GM19438 (cell line): ENCODE results near the gene HDHD3.
"Not testable (repeated sequence)": the region's sequence is repeated elsewhere in the genome, so short reads cannot be mapped to it uniquely, and the experiment has no call there.

Experiments
- ATAC-seq: cut with Tn5 transposase; IDR thresholded peaks from one replicate; pipeline ENCODE4 v1.9.1; 2021; ENCODE audit warnings: low read depth; ENCODE audit not compliant: unreplicated experiment

The HDHD3 gene

DNA sequence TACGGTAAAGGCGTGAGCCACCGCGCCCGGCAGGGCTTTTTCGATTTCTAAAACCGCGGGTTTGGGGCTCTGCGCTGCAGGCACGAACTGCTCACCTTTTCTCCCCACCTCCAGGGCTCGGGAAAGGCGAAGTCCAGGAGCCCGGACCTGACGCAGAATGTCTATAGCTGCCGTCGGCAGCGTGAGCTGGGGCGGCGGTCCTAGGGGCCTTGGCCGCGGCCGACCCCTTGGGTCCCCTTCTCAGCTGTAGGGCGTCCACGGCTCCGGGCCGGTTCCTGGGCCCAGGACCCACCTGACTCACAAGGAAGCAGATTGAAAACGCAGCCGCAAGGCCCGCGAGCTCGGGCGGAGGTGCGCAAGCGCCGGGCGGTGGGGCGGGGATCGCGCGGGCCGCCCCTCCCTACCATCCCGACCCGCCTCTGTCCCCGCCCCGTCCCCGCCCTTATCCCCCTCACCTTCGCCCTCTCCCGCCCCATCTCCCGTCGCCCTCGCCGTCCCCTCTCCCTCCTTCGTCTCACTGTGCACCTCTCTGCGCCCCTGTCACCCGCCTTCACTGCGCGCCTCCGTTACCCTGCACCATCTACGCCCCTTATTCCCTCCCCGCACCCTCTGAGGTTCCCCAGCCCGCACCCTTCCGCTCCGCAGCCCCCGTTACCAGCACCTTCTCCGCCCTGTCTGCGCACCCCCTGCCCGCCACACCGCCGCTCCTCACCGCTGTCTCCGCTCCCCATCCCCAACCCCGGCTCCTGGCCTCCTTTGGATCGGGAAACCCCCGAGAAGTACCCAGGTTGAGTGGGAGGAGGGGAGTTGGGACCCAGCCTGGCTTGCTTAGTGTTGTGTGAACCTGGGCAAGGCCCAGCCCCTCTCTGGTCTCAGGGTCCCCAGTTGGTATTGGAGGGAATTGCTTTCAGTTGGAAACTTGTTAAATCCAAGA lies at the start of gene HDHD3:
HDHD3 (minus strand) TSS at position 353 of the 934 bp plus-strand sequence. CDS start 2,632 bp downstream, outside the sequence.
- ATAC-seq = peak; percentile 73

GRCh38 chr9:113425072-113425471 lies 48.3 kb upstream of the HDHD3 start:
- no peak for ATAC-seq

DNA sequence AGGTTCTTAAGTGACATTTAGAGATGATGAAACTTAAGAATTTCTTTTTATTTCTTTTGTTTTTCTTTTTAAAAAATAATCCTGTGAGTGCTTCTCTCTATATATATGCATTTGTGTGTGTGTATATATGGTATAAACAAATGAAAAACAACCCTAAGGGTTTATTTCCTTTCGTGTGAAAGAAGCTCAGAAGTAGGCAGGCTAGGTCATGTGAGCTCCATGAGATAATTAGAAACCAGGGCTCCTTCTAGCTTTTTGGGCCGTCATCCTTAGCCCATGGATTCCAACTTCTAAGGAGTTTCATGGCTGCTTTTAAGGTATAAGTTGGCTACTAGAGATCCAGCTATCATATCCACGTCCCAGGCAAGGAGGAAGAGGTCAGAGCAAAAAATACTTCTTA lies 44.9 kb upstream of the HDHD3 start:
- ATAC-seq = no peak

- ATAC-seq = no peak
These were observed 40.6 kb upstream of the HDHD3 start for GRCh38 chr9:113417370-113417769.

- peak; percentile 96 for ATAC-seq
These were observed 39.4 kb upstream of the HDHD3 start for GRCh38 chr9:113416149-113416721.

DNA sequence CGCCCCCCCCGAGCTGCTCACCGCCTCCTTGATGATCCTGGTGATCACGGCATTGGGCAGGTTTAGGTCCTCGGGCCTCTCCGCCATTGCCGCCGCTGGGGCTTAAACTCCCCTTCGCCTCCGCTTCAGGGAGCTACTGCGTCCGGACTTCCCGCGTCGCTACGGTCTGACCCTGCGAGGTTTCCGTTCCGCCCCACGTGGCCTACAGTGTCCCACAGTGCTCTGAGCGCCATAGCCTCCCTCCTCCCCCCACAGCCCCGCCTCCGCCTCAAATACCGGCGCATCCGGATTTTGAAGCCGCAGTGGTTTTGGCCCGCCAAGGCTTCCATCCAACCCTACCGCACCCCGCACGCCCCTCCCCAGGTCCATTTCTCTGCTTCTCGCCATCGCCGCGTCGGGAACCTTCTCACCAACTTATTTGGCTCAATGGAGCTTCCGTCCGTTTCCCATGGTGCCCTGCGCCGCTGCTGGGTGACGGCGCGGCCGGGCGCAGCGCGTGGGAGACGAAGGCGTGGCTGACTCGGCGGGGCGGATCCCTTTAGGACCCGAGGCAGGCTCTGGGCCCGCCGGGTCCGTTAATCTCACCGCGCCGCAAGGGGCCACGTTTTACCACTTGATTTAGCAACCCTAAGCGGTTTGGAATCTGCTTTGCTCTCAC lies 33.5 kb upstream of the HDHD3 start, which contains the start of the genes C9orf43 and POLE3:
C9orf43 (plus strand) TSS at position 541 of the 658 bp plus-strand sequence. CDS start 2,747 bp downstream, outside the sequence.
POLE3 (minus strand) TSS at position 469 of the 658 bp plus-strand sequence; CDS start at position 87, 382 bp downstream.
- ATAC-seq = peak; percentile 88

GRCh38 chr9:113409883-113410206 lies 33.1 kb upstream of the HDHD3 start:
- peak; percentile 14 for ATAC-seq

- no peak for ATAC-seq
These were observed 32.7 kb upstream of the HDHD3 start for GRCh38 chr9:113409481-113409880.

DNA sequence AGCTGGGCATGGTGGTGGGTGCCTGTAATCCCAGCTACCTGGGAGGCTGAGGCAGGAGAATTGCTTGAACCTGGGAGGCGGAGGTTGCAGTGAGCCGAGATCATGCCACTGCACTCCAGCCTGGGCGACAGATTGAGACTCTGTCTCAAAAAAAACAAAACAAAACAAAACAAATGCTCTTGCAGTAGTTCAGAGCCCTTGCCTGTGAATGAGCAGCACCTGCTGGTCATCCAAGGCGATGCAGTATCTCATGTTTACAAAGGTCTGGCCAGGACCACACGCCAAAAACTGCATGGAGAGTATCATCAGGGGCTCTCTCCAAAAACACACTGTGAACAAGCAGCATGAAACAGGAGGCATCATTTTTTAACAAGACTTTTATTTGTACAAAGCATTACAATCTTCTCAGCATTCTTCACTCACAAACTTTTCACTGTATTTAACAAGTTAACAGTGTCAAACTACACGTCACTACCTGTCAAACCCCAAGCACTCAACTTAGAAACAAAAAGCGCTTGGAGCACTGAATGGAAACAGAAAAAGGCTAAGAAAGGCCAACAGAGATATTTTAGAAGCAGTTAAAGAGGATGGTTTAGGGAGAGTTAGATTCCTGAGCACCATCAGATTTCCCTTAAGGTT lies 30.2 kb upstream of the HDHD3 start:
- peak; percentile 31 for ATAC-seq

GRCh38 chr9:113406353-113406752 lies 29.6 kb upstream of the HDHD3 start:
- ATAC-seq = not testable (repeated sequence)

GRCh38 chr9:113403646-113404045 lies 26.9 kb upstream of the HDHD3 start:
- ATAC-seq = no peak

DNA sequence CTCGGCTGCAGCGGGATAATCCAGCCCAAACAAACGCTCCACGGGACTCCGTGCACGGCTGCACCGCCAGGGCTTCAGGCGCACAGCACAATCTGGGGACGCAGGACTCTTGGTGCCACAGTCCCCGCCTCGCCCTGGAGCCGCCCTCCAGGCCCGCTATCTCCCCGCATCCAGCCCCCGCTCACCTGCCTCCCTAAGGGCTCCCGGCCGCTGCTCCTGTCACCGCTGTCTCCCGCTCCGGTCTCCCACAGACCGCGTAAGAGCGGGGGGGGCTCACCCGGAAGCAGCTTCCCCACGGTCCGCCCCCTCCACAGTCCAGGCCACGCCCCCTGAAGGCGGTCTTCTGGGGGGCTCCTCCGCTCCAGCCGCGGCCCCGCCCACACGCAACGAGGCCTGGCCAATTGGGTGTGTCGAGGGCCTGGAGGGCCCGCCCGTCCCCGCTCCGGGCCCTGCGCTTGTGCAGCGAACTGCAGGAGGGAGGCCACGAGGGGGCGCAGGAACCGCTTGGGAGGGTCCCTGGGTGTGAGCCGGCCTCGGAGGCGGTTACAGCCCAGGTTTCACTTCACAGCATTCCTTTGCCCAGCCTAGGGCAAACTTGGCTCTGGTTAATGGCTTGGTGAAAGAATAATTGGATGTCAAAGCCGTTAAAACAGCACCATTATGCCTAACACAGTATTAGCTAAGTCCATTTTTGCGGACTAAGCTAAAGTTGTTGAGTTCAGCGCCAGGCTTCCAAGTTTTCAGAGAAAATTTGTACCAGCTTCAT lies 24.4 kb upstream of the HDHD3 start, which contains the start of gene ALAD:
ALAD (minus strand) TSS at position 258 of the 766 bp plus-strand sequence. CDS start 7,725 bp downstream, outside the sequence.
- peak; percentile 98 for ATAC-seq

DNA sequence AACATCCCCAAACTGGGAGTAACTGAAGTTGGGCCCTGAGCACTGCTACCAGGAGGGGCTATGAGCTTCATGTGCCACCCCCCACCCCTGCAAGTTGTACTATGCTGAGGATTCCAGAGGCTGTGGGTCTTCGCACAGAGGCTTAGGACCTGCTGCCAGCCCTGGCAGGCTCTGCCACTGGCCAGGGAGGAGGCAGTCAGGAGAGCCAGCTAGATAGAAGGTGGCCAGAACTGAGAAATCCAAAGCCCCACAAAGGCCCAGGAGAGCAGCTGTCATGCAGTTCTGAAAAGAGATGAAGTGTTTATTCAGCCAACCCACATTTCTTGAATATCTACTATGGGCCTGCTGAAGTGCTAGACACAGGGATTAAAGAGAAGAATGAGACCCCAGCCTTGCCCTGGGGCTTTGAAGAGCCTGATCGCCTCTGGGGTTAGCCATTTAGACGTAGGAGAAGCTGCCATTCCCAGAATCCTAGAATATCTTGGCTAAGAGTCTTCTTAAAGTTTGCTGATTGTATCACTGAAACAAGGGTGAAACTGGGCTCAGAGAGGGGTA lies 22.9 kb upstream of the HDHD3 start:
- no peak for ATAC-seq

DNA sequence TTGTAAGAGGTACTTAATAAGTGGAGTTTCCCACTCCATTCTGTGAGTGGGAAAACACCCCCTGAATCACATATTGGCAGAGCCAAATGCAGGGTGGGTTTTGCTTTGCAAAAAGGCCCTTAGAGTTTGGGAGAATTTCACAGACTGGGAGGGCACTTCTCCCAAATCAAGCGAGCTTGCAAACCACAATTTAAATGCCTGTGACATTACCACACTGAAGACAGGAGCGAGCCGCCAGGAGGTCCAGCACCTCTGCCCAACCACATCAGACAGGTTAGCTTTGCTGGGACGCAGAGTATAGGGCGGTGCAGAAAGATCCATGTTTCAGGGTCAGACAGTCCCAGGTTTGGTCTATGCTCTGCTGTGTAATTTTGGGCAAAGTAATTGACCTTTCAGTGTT lies 22.0 kb upstream of the HDHD3 start:
- ATAC-seq = no peak

DNA sequence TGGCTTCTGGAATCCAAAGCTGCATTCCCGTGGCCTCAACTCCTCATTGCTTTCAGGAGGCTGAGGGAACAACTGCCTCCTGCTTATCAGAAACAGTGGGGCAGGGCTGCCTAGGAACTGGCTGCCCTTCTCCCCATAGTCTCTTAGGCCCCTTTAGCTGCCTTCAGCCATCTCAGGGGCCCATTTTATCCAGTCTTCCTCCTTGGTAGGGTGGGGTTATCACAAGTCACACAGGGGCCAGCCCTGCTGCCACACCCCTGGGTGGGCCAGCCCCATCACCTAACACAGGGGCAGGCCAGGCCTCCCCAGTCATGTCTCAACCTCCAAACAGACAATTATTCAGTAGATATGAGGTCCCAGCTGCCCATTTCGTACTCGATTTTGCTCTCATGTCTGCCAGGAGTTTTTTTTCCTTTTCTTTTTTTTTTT lies 20.4 kb upstream of the HDHD3 start:
- no peak for ATAC-seq

GRCh38 chr9:113395000-113395861 lies 18.4 kb upstream of the HDHD3 start:
- ATAC-seq = no peak

- no peak for ATAC-seq
These were observed 16.5 kb upstream of the HDHD3 start for GRCh38 chr9:113393281-113393680.

- ATAC-seq = no peak
These were observed 15.1 kb upstream of the HDHD3 start for GRCh38 chr9:113391917-113392316.
